IMR-90 (cell line): ENCODE data around the gene ANGPT4. TPM values are rescaled to one million over a fixed set of nuclear protein-coding genes. Genes with fewer than 3 reads are reported as not detected.

ENCODE experiments used
- ATAC-seq: fragments of 200-7000 bp; cut with Tn5 transposase; 2 replicates; pipeline ENCODE4 v1.9.1; 2020; ENCODE audit warnings: low read depth, mild to moderate bottlenecking, moderate library complexity
- BruUV-seq: library from RNA; stranded (reverse); fragments of 400-500 nt; replicated peaks from 2 replicates; lab custom pipeline; 2021; lab: Mats Ljungman, UMichigan
- CTCF ChIA-PET: fragments of 300-600 bp; formaldehyde crosslinking; extraction: SDS; loops from one replicate; lab custom pipeline; 2021; ENCODE audit warnings: antibody characterized with exemption; lab: Yijun Ruan, JAX
- POLR2A ChIA-PET: fragments of 300-600 bp; sonication (Branson Sonifier 250); formaldehyde crosslinking; loops from one replicate; lab custom pipeline; 2022; ENCODE audit warnings: antibody characterized with exemption; ENCODE audit not compliant: unreplicated experiment; lab: Charles Lee
- DNase-seq: peaks from one replicate; pipeline ENCODE4 v3.0.0; 2013
- H2AFZ ChIP-seq: replicated peaks from 2 replicates; pipeline ENCODE3; 2013; ENCODE audit warnings: low read length, mild to moderate bottlenecking; ENCODE audit not compliant: poor library complexity
- H2AK5ac ChIP-seq: 2 replicates; pipeline ENCODE4 v1.6.1; 2013; ENCODE audit warnings: low read depth, low read length, inconsistent platforms
- H2AK9ac ChIP-seq: replicated peaks from 2 replicates; pipeline ENCODE3; 2013; ENCODE audit warnings: mild to moderate bottlenecking, low read depth, low read length, moderate library complexity; ENCODE audit not compliant: poor library complexity
- H2BK120ac ChIP-seq: 2 replicates; pipeline ENCODE4 v1.6.1; 2013; ENCODE audit warnings: low read depth, low read length, inconsistent platforms
- H2BK15ac ChIP-seq: 3 replicates; pipeline ENCODE4 v1.6.1; 2013; ENCODE audit warnings: low read depth, low read length, inconsistent platforms
- H2BK20ac ChIP-seq: 2 replicates; pipeline ENCODE4 v1.6.1; 2013; ENCODE audit warnings: low read depth, mild to moderate bottlenecking, inconsistent platforms, low read length, moderate library complexity
- H2BK5ac ChIP-seq: 2 replicates; pipeline ENCODE4 v1.6.1; 2013; ENCODE audit warnings: mild to moderate bottlenecking, low read depth, low read length, inconsistent platforms; ENCODE audit not compliant: poor library complexity, severe bottlenecking
- H3K14ac ChIP-seq: replicated peaks from 2 replicates; pipeline ENCODE4 v1.6.1; 2013; ENCODE audit warnings: low read depth, low read length, inconsistent platforms
- H3K18ac ChIP-seq: 2 replicates; pipeline ENCODE4 v1.6.1; 2013; ENCODE audit warnings: low read depth, low read length, control low read depth
- H3K23ac ChIP-seq: 2 replicates; pipeline ENCODE4 v1.6.1; 2013; ENCODE audit warnings: low read depth, low read length, inconsistent platforms
- H3K27ac ChIP-seq: 2 replicates; pipeline ENCODE4 v1.5.1; 2013; ENCODE audit warnings: mild to moderate bottlenecking, control low read depth, low read length; ENCODE audit not compliant: insufficient read depth
- H3K27me3 ChIP-seq: 2 replicates; pipeline ENCODE4 v1.6.1; 2013; ENCODE audit warnings: low read length; ENCODE audit not compliant: control insufficient read depth, insufficient read depth
- H3K36me3 ChIP-seq: 2 replicates; pipeline ENCODE4 v1.6.1; 2013; ENCODE audit warnings: low read length, mixed read lengths; ENCODE audit not compliant: control insufficient read depth, insufficient read depth
- H3K4ac ChIP-seq: 2 replicates; pipeline ENCODE4 v1.6.1; 2013; ENCODE audit warnings: low read depth, low read length, inconsistent platforms
- H3K4me1 ChIP-seq: 2 replicates; pipeline ENCODE4 v1.6.1; 2013; ENCODE audit warnings: low read length, mixed read lengths; ENCODE audit not compliant: control insufficient read depth, insufficient read depth
- H3K4me2 ChIP-seq: 2 replicates; pipeline ENCODE4 v1.6.1; 2013; ENCODE audit warnings: low read depth, mild to moderate bottlenecking, control low read depth, low read length, moderate library complexity
- H3K4me3 ChIP-seq: 2 replicates; pipeline ENCODE4 v1.5.1; 2013; ENCODE audit warnings: low read depth, mild to moderate bottlenecking, control low read depth, low read length, moderate library complexity; ENCODE audit not compliant: insufficient read depth
- H3K56ac ChIP-seq: 2 replicates; pipeline ENCODE4 v1.6.1; 2013; ENCODE audit warnings: low read length, inconsistent platforms; ENCODE audit not compliant: insufficient read depth; ENCODE audit errors: extremely low read depth
- H3K79me1 ChIP-seq, 2 experiments: 2 replicates each; pipeline ENCODE4 v1.6.1; 2013; ENCODE audit warnings: low read length in 2 of 2, inconsistent platforms in 1 of 2, low read depth in 1 of 2
- H3K9ac ChIP-seq: 2 replicates; pipeline ENCODE4 v1.6.1; 2013; ENCODE audit warnings: low read depth, low read length, control low read depth
- H3K9me1 ChIP-seq: 2 replicates; pipeline ENCODE4 v1.6.1; 2013; ENCODE audit warnings: low read length, inconsistent platforms; ENCODE audit not compliant: insufficient read depth
- H3K9me3 ChIP-seq: 2 replicates; pipeline ENCODE4 v1.6.1; 2013; ENCODE audit warnings: low read length; ENCODE audit not compliant: control insufficient read depth, insufficient read depth
- H4K20me1 ChIP-seq: 2 replicates; pipeline ENCODE4 v1.6.1; 2013; ENCODE audit warnings: low read length, inconsistent platforms; ENCODE audit not compliant: insufficient read depth
- H4K5ac ChIP-seq: 2 replicates; pipeline ENCODE4 v1.6.1; 2013; ENCODE audit warnings: mild to moderate bottlenecking, low read depth, low read length, control low read depth
- H4K8ac ChIP-seq, 2 experiments: 2 replicates each; pipeline ENCODE4 v1.6.1; 2013; ENCODE audit warnings: low read depth in 2 of 2, low read length in 2 of 2, control low read depth in 1 of 2, inconsistent platforms in 1 of 2
- H4K91ac ChIP-seq: 2 replicates; pipeline ENCODE4 v1.6.1; 2013; ENCODE audit warnings: low read depth, low read length, inconsistent platforms; ENCODE audit not compliant: insufficient read depth
- CEBPB ChIP-seq: IDR thresholded peaks from 2 replicates; pipeline ENCODE4 v1.6.1; 2012; ENCODE audit warnings: low read depth, low read length, improper control_type of control experiment
- MAFK ChIP-seq: IDR thresholded peaks from 2 replicates; pipeline ENCODE4 v1.6.1; 2012; ENCODE audit warnings: low read depth, low read length, improper control_type of control experiment
- MAZ ChIP-seq: IDR thresholded peaks from 2 replicates; pipeline ENCODE4 v1.6.1; 2012; ENCODE audit warnings: low read depth, mild to moderate bottlenecking, low read length, improper control_type of control experiment, moderate library complexity, borderline replicate concordance
- NFE2L2 ChIP-seq: fragments of 150-350 bp; IDR thresholded peaks from 2 replicates; pipeline ENCODE4 v1.6.1; 2016; ENCODE audit warnings: low read depth, mild to moderate bottlenecking, low read length
- POLR2A ChIP-seq: IDR thresholded peaks from 2 replicates; pipeline ENCODE4 v1.6.1; 2012; ENCODE audit warnings: mild to moderate bottlenecking, low read depth, low read length
- RFX5 ChIP-seq: IDR thresholded peaks from 2 replicates; pipeline ENCODE4 v1.8.0; 2012; ENCODE audit warnings: low read depth, mild to moderate bottlenecking, low read length, moderate library complexity
- WGBS, 2 experiments: methylation state at CpG; one replicate each; pipeline versions ENCODE4 v1.1.5 to v1.1.7; 2013; ENCODE audit warnings: missing lambda C conversion rate in 2 of 2; ENCODE audit not compliant: insufficient read length in 1 of 2; ENCODE audit errors: extremely low coverage in 2 of 2; 5-methylcytosine and 5-hydroxymethylcytosine counted together
- dilution Hi-C: fragments of 300-500 bp; cut with HindIII; formaldehyde crosslinking; loops from one replicate; pipeline ENCODE4 v1.14.3; 2018; ENCODE audit warnings: low sequenced_read_pairs; ENCODE audit not compliant: unreplicated experiment
- in situ Hi-C: fragments of 300-500 bp; cut with MboI; formaldehyde crosslinking; loops from 3 replicates; pipeline ENCODE4 v1.14.3; 2019; ENCODE audit warnings: low sequenced_read_pairs, inconsistent platforms, mixed read lengths
- intact Hi-C: fragments of 100-400 bp; cut with micrococcal nuclease; formaldehyde crosslinking; loops from 2 replicates; pipeline ENCODE4 v1.10.0; 2022
- polyA plus RNA-seq, 3 experiments: library from polyadenylated mRNA; depleted of rRNA; stranded (reverse); fragments of >200 nt; gene quantifications; 2 replicates each; pipeline ENCODE4 v1.2.3, GENCODE V29; 2012; ENCODE audit warnings: low replicate concordance in 1 of 3
- total RNA-seq: library from RNA; depleted of rRNA; stranded (reverse); fragments of >200 nt; gene quantifications from 2 replicates; pipeline ENCODE4 v1.2.3, GENCODE V29; 2012

ANGPT4 gene
- total and polyA plus RNA-seq, 2 of the 4 experiments (the other 2 are of a cell fraction), result not detected

- Histone ChIP-seq H3K18ac (no peak overlapping the region), H4K91ac (no peak overlapping the region), H3K27me3 (no peaks in the 10 kb centered on the region), H3K4me3 (no peak overlapping the region), H3K9me3 (peaks cover 3% of the 10 kb centered on the region; the same call in 1 of the 2 replicates), H3K9me1 (no peaks in the 10 kb centered on the region), H4K8ac (no peak overlapping the region), H2AK9ac (no peak overlapping the region), H3K4ac (no peak overlapping the region), H3K56ac (no peak overlapping the region), H2AFZ (no peak overlapping the region), H3K14ac (no peak overlapping the region), H3K23ac (no peak overlapping the region), H3K36me3 (no peaks in the 10 kb centered on the region), H3K4me1 (no peaks in the 10 kb centered on the region), H2BK5ac (no peak overlapping the region), H2BK15ac (no peak overlapping the region), H4K20me1 (no peaks in the 10 kb centered on the region), H2BK20ac (no peak overlapping the region), H3K79me1 (no peaks in the 10 kb centered on the region), H3K4me2 (no peak overlapping the region), H2AK5ac (no peak overlapping the region), H4K5ac (no peak overlapping the region), H3K9ac (no peak overlapping the region), H2BK120ac (no peak overlapping the region), H3K27ac (no peak overlapping the region)
- WGBS, 2 experiments, result 13% methylated on average over 1 of the region's 1 CpG; no CpG with 5 or more reads in 1 of the 2 experiments
- intact Hi-C loops, result no loop called here
- no peak for DNase-seq
- no TSS peak for BruUV-seq
- dilution Hi-C loops, result no loop called here
- ChIA-PET CTCF (no interaction called here), POLR2A (no interaction called here)
- in situ Hi-C loops, result no loop called here
- TF ChIP-seq MAFK (no peak), RFX5 (no peak), POLR2A (no peak), MAZ (no peak), NFE2L2 (no peak), CEBPB (no peak)
- ATAC-seq, result no peak
Measured at GRCh38 chr20:931401-931800, 15.3 kb upstream of the ANGPT4 start.
